Measurements from ENCODE around the gene YDJC.

DNA sequence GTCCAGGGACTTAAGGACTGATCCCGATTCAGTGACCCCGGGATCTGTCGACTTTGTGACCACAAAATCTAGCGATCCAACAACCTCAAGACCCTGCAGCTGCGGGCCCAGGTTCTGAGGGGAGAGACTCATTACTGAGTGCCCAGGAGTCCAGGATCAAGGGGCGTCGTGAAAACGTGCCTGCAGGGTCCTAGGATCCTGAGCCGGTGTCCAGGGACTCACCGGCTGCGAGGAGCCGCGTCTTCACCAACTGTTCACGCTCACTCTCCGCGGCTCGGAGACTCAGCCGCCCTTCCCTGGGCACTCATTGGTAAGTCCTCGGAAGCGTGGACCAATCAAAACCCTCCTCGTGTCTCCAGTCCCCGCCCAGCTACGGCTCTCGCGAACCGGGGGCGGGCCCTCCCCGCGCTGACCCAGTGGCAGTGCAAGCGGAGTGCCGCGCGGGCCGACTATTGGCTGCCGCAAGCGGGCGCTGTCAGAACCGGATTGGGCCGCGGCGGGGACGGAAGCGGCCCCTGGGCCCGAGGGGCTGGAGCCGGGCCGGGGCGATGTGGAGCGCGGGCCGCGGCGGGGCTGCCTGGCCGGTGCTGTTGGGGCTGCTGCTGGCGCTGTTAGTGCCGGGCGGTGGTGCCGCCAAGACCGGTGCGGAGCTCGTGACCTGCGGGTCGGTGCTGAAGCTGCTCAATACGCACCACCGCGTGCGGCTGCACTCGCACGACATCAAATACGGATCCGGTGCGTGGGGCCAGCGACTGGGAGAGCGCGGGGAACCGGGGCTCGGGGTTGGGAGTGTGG, 12.2 kb upstream of the YDJC start, which contains the start of gene SDF2L1:
- TF ChIP-seq EZH2 (IDR thresholded peaks at IDR 0.05; ENCODE audit: borderline replicate concordance, insufficient read depth, low read depth, low read length, poor library complexity, severe bottlenecking): no peak
- TF ChIP-seq, protein P1, sequence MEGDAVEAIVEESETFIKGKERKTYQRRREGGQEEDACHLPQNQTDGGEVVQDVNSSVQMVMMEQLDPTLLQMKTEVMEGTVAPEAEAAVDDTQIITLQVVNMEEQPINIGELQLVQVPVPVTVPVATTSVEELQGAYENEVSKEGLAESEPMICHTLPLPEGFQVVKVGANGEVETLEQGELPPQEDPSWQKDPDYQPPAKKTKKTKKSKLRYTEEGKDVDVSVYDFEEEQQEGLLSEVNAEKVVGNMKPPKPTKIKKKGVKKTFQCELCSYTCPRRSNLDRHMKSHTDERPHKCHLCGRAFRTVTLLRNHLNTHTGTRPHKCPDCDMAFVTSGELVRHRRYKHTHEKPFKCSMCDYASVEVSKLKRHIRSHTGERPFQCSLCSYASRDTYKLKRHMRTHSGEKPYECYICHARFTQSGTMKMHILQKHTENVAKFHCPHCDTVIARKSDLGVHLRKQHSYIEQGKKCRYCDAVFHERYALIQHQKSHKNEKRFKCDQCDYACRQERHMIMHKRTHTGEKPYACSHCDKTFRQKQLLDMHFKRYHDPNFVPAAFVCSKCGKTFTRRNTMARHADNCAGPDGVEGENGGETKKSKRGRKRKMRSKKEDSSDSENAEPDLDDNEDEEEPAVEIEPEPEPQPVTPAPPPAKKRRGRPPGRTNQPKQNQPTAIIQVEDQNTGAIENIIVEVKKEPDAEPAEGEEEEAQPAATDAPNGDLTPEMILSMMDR (IDR thresholded peaks at IDR 0.05): no peak
